Fibroblast of pulmonary artery (primary cell): ENCODE data around the gene HELZ2.

Experiments used
- DNase-seq: peaks from one replicate; pipeline ENCODE4 v3.0.0-alpha.2; 2010; ENCODE audit warnings: low read depth
- H3K4me3 ChIP-seq: replicated peaks from 2 replicates; pipeline ENCODE4 v1.5.1; 2011; ENCODE audit warnings: low read depth, mild to moderate bottlenecking, control low read depth, low read length, moderate library complexity
- TF ChIP-seq, protein P1 (sequence below): IDR thresholded peaks from 2 replicates; pipeline ENCODE4 v1.5.1; 2011; ENCODE audit warnings: mild to moderate bottlenecking, control low read depth, low read length, inconsistent platforms; ENCODE audit errors: missing control alignments

Gene HELZ2

DNA sequence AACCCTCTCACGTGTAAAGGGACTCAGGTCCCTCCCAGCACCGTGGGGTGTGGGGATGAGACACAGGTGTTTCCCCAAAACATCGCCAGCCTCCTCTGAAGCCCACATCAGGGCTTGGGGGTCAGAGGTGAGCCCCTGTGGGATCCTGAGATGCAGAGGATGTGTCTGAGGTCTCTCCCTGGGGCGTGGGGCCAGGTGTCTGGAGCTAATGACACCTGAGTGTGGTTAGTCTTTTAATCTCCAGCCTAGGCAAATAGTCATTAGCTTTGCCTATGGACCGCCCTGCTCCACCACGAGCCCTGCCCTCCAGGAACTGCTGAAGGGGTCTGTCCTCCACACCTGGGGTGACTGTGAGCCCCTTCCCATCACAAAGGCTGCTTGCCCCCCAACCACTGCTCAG, 28.2 kb downstream of the HELZ2 start:
- H3K4me3 ChIP-seq = no peak overlapping the region
- TF ChIP-seq, protein P1, sequence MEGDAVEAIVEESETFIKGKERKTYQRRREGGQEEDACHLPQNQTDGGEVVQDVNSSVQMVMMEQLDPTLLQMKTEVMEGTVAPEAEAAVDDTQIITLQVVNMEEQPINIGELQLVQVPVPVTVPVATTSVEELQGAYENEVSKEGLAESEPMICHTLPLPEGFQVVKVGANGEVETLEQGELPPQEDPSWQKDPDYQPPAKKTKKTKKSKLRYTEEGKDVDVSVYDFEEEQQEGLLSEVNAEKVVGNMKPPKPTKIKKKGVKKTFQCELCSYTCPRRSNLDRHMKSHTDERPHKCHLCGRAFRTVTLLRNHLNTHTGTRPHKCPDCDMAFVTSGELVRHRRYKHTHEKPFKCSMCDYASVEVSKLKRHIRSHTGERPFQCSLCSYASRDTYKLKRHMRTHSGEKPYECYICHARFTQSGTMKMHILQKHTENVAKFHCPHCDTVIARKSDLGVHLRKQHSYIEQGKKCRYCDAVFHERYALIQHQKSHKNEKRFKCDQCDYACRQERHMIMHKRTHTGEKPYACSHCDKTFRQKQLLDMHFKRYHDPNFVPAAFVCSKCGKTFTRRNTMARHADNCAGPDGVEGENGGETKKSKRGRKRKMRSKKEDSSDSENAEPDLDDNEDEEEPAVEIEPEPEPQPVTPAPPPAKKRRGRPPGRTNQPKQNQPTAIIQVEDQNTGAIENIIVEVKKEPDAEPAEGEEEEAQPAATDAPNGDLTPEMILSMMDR = no peak
- DNase-seq = no peak

DNA sequence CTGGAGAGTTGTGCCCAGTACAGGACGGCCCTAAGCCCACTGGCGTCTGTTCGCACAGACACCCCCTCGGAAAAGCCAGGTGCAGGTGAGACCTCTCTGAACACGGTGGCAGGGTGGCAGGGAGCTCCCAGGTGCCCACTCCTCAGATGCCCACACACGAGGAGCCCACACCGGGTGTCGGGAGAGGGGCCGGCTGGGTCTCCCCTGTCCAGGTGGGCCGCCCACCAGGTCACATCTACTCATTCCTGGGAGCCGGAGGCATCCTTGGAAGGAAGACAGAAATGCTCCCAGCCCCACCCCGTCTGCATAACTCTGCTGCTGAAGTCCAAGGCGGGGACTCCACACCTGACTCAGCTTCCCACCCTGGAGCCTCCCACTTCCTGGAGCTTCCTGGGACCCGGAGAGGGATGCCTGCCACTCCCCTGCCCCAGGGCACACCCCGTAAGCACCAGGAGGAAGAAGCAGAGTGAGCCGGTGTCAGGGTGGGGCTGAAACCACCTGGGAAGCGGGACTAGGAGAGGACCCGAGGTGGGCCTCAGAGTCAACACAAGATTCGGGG, 29.0 kb downstream of the HELZ2 start:
- no peak overlapping the region for H3K4me3 ChIP-seq
- DNase-seq = no peak
- TF ChIP-seq, protein P1 = no peak

DNA sequence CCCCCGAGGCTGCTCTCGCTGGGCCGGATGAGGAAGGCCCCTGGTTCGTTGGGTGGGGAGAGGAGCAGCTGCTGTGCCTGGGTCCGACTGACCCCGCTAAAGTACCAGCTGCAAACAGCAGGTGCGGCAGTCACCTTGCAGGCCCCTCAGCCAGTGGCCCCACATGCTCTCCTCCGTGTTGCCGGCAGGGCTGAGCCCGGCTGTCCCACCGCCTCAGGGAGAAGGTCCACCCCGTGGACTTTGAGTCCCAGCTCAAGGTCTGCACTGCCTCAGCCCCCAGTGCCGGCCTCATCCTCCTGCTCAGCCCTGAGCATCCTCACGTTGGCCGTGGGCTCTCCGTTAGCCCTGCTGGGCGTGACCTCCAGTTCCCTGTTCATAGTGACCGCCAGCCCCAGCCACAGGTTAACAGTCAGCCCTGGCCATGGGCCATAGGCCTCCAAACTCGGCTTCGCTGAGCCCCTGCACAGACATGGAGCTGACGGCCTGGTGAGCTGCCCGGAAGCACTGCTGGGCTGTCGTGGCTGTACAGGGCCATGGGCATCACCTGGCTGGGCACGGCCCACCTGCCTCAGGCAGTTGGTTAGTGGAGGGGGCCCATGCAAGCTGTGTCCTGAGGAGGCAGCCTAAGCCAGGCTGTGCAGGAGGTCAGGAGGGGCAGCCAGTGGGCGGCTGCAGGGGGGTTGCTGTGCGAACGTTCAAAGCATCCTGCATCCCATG, 29.6 kb downstream of the HELZ2 start:
- DNase-seq = no peak
- TF ChIP-seq, protein P1 = no peak
- H3K4me3 ChIP-seq = no peak overlapping the region

DNA sequence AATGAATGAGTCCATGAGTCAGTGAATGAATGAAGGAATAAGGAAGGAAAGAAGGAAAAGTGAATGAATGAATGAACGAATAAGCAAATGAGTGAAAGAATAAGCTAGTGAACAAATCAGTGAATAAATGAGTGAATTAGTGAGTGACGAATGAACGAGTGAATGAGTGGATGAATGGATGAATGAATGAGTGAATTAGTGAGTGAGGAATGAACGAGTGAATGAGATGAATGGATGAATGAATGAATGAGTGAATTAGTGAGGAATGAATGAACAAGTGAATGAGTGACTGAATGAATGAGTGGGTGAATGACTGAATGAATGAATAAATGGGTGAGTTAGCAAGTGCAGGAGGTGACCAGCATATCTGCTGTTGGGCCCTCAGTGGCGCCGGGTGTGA, 30.3 kb downstream of the HELZ2 start:
- no peak overlapping the region for H3K4me3 ChIP-seq
- no peak for DNase-seq
- TF ChIP-seq, protein P1 = no peak

DNA sequence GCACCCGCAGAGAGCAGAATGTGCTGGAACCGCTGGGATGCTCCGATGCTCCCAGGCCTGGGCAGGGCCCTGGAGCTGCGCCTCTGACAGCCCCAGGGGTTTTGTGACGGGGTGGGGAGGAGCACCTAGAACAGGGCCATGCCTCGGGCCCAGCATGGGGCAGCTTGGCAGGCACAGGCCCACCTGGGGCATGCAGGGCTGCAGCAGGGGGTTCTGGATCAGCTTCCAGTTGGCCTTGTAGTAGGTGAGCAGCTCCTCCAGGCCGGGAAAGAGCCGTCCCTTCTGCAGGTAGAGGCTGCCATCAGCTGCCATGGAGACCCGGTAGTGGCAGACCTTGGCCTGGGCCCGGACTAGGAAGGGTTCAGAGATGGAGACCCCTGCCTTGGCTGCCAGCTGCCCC, 30.9 kb downstream of the HELZ2 start:
- DNase-seq = no peak
- TF ChIP-seq, protein P1 = no peak
- no peak overlapping the region for H3K4me3 ChIP-seq

DNA sequence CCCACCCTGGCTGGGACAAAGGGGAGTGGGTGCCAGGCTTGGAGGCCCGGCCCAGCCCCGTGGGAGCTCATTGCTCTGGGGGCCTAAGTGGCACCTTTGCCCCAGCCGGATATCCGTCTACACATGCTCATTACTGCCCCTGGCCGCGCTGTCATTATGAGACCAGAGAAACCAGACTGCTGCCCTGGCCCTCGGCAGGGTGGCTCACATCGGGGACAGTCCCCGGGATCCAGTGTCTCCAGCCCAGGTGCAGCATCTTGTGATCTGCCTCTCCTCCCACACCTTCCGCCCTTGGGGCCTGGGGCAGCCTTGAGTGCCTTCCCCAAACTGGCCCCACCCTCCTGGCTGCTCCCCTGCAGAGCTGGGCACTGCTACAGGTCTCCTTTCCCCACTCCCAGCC, 31.3 kb downstream of the HELZ2 start:
- no peak overlapping the region for H3K4me3 ChIP-seq
- TF ChIP-seq, protein P1 = no peak
- no peak for DNase-seq

DNA sequence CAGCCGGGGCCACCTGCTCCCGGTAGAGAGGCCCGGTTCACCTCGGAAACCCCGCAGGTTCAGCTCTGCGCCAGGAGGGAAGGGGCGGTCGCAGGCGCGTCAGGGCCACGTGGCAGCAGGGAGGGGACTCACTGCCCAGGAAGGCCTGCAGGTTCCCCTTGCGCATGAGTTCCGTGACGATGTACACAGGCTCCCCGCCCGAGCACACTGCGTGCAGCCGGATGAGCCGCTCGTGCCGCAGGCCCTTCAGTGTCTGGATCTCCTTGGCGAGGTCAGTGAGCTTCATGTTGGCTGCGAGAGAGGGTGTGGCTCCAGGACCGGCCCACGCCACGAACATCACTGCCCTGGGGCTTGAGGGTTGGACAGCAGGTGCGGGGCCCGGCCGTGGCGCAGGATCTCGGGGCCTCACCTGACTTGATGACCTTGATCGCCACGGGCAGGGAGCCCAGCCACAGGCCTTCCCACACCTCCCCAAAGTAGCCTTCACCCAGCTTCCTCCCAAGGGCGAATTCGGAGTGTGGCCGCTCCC, 31.9 kb downstream of the HELZ2 start:
- TF ChIP-seq, protein P1 = no peak
- no peak overlapping the region for H3K4me3 ChIP-seq
- DNase-seq = no peak
